ENCODE data around the gene ADAMTS6. TPM values are rescaled to one million over a fixed set of nuclear protein-coding genes. Genes with fewer than 3 reads are reported as not detected.

The ADAMTS6 gene
- total and polyA plus RNA-seq, 2 donors (not counting 1 experiment from before 2014, with no cell fraction given), result 3.6 to 12.3 TPM

DNA sequence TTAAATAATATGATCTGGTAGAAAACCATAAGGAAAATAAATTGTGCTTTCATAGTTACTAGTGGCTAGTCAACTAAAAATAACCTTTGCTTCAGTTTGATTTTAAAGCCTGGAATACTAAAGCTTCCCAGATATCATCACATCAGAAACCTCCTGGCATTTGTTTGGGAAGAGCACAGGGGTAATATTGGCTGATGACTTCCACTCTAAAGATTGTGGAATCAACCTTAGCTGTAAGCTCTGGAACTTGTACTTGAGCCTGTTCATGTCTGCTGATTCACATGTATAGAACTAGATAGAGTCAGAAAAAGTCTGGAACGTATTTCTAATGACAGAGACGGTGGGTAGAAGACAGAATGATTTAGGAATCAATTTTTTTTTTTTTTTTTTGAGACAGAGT is 367.9 kb downstream of the ADAMTS6 start:
- no peak for ATAC-seq (ENCODE audit: low read depth)
- TF ChIP-seq, protein P1, sequence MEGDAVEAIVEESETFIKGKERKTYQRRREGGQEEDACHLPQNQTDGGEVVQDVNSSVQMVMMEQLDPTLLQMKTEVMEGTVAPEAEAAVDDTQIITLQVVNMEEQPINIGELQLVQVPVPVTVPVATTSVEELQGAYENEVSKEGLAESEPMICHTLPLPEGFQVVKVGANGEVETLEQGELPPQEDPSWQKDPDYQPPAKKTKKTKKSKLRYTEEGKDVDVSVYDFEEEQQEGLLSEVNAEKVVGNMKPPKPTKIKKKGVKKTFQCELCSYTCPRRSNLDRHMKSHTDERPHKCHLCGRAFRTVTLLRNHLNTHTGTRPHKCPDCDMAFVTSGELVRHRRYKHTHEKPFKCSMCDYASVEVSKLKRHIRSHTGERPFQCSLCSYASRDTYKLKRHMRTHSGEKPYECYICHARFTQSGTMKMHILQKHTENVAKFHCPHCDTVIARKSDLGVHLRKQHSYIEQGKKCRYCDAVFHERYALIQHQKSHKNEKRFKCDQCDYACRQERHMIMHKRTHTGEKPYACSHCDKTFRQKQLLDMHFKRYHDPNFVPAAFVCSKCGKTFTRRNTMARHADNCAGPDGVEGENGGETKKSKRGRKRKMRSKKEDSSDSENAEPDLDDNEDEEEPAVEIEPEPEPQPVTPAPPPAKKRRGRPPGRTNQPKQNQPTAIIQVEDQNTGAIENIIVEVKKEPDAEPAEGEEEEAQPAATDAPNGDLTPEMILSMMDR (IDR thresholded peaks at IDR 0.05), result no peak
- TF ChIP-seq EZH2 (IDR thresholded peaks at IDR 0.05; ENCODE audit: borderline replicate concordance, insufficient read depth, low read depth, low read length, poor library complexity, severe bottlenecking), result no peak
- no peak overlapping the region for H3K27ac Mint-ChIP-seq
- Histone ChIP-seq H3K36me3 (replicated peaks in 1 of 2; ENCODE audit: control extremely low read depth in 1 of 2, control insufficient read depth in 1 of 2, extremely low read depth in 1 of 2, insufficient read depth in 2 of 2, low read length in 1 of 2) (no peaks in the 10 kb centered on the region), H4K20me1 (ENCODE audit: control insufficient read depth, insufficient read depth, low read length, poor library complexity, severe bottlenecking) (no peaks in the 10 kb centered on the region), H3K9me3 (ENCODE audit: control extremely low read depth in 1 of 3, control insufficient read depth in 2 of 3, insufficient read depth in 1 of 3, low read length in 2 of 3) (peaks cover 0 to 5% (median 2%) of the 10 kb centered on the region in 3 donors), H3K4me3 (ENCODE audit: control extremely low read depth in 1 of 5, extremely low read depth in 1 of 5, insufficient read depth in 1 of 5, low read depth in 2 of 5, low read length in 4 of 5) (no peak overlapping the region), H3K4me1 (ENCODE audit: control insufficient read depth in 2 of 2, insufficient read depth in 2 of 2, low read length in 2 of 2) (no peaks in the 10 kb centered on the region), H3K79me2 (ENCODE audit: control insufficient read depth, insufficient read depth, low read length) (no peaks in the 10 kb centered on the region), H2AFZ (ENCODE audit: insufficient read depth, low read depth, low read length, poor library complexity, severe bottlenecking) (no peak overlapping the region), H3K27ac (ENCODE audit: low read length in 2 of 2) (no peak overlapping the region), H3K9ac (ENCODE audit: low read length) (no peak overlapping the region), H3K27me3 (replicated peaks in 1 of 4; ENCODE audit: control extremely low read depth in 1 of 4, control insufficient read depth in 3 of 4, insufficient read depth in 4 of 4, low read length in 3 of 4) (no peaks in the 10 kb centered on the region), H3K4me2 (replicated peaks; ENCODE audit: low read depth, low read length, poor library complexity, severe bottlenecking) (no peak overlapping the region)
- POLR2A ChIA-PET, result no interaction called here
- H3K4me1 Mint-ChIP-seq, result no peaks in the 10 kb centered on the region
- DNase-seq, result no peak
- intact Hi-C loops (cut with micrococcal nuclease), result no loop called here
- H3K9me3 Mint-ChIP-seq (ENCODE audit: insufficient read depth), result peaks cover 3% of the 10 kb centered on the region
- CTCF ChIA-PET, result interaction anchor here (0.7 kb wide), 1 partner anchor 72 kb away, joined by 4 read pairs; no protein-coding TSS in a partner anchor
- WGBS (ENCODE audit: insufficient coverage), result no CpG with 5 or more reads among the region's 2 CpGs
- H3K27me3 Mint-ChIP-seq, result peaks cover 4% of the 10 kb centered on the region
- no peak overlapping the region for H3K4me3 Mint-ChIP-seq

DNA sequence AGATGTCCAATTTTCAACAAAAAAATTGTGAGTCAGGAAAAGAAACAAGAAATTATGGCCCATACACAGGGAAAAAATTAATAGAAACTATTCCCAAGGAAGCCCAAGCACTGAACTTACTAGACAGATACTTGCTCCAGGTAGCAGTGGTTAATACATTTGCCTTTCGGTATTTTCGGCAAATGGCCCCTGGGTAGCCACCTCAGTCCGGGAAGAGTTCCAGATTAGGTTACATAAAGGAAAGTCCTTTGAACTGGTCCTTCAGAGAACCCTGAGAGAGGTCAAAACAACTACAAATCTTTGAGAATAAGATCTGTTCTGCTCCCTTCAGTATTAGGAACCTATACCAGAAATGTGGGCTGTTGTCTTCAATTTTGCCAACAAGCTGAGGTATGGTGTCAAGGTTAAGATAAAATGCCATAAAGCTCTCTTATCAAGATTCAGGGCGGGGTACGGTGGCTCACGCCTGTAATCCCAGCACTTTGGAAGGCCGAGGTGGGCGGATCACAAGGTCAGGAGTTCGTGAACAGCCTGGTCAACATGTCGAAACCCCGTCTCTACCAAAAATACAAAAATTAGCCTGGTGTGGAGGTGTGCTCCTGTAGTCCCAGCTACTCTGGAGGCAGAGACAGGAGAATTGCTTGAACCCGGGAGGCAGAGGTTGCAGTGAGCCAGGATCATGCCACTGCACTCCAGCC is 369.6 kb downstream of the ADAMTS6 start:
- no peak for ATAC-seq (ENCODE audit: low read depth)
- no peak overlapping the region for H3K27ac ChIP-seq (ENCODE audit: low read length in 2 of 2)
- TF ChIP-seq EZH2 (IDR thresholded peaks at IDR 0.05; ENCODE audit: borderline replicate concordance, insufficient read depth, low read depth, low read length, poor library complexity, severe bottlenecking), result no peak
- TF ChIP-seq, protein P1 (IDR thresholded peaks at IDR 0.05), result no peak
- H3K9me3 ChIP-seq (ENCODE audit: control extremely low read depth in 1 of 3, control insufficient read depth in 2 of 3, insufficient read depth in 1 of 3, low read length in 2 of 3), result peaks cover 0 to under 1% (median 0%) of the 10 kb centered on the region in 3 donors
- H3K4me1 Mint-ChIP-seq, result no peaks in the 10 kb centered on the region
- H2AFZ ChIP-seq (ENCODE audit: insufficient read depth, low read depth, low read length, poor library complexity, severe bottlenecking), result no peak overlapping the region
- no peak overlapping the region for H3K27ac Mint-ChIP-seq
- no peaks in the 10 kb centered on the region for H3K36me3 ChIP-seq (replicated peaks in 1 of 2; ENCODE audit: control extremely low read depth in 1 of 2, control insufficient read depth in 1 of 2, extremely low read depth in 1 of 2, insufficient read depth in 2 of 2, low read length in 1 of 2)
- no peak overlapping the region for H3K4me3 ChIP-seq (ENCODE audit: control extremely low read depth in 1 of 5, extremely low read depth in 1 of 5, insufficient read depth in 1 of 5, low read depth in 2 of 5, low read length in 4 of 5)
- DNase-seq, result no peak
- no peak overlapping the region for H3K9ac ChIP-seq (ENCODE audit: low read length)
- ChIA-PET CTCF (no interaction called here), POLR2A (no interaction called here)
- WGBS (ENCODE audit: insufficient coverage), result 92% methylated on average over 12 of the region's 12 CpGs
- H3K79me2 ChIP-seq (ENCODE audit: control insufficient read depth, insufficient read depth, low read length), result no peaks in the 10 kb centered on the region
- no peaks in the 10 kb centered on the region for H3K4me1 ChIP-seq (ENCODE audit: control insufficient read depth in 2 of 2, insufficient read depth in 2 of 2, low read length in 2 of 2)
- peaks cover 4% of the 10 kb centered on the region for H3K27me3 Mint-ChIP-seq
- H3K9me3 Mint-ChIP-seq (ENCODE audit: insufficient read depth), result no peaks in the 10 kb centered on the region
- H3K27me3 ChIP-seq (replicated peaks in 1 of 4; ENCODE audit: control extremely low read depth in 1 of 4, control insufficient read depth in 3 of 4, insufficient read depth in 4 of 4, low read length in 3 of 4), result no peaks in the 10 kb centered on the region
- H3K4me2 ChIP-seq (replicated peaks; ENCODE audit: low read depth, low read length, poor library complexity, severe bottlenecking), result no peak overlapping the region
- no peaks in the 10 kb centered on the region for H4K20me1 ChIP-seq (ENCODE audit: control insufficient read depth, insufficient read depth, low read length, poor library complexity, severe bottlenecking)
- intact Hi-C loops (cut with micrococcal nuclease), result no loop called here
- no peak overlapping the region for H3K4me3 Mint-ChIP-seq
